ENCODE data around the gene CNTROB. TPM values are rescaled to one million over a fixed set of nuclear protein-coding genes. Genes with fewer than 3 reads are reported as not detected.
A peak's percentile ranks its signal among the peaks of the same experiment; 100 is the strongest.

The CNTROB gene
- total RNA-seq, 2 experiments from 2014 or later: 49.3 to 56.3 TPM

GRCh38 chr17:7911116-7911515 is 20.9 kb upstream of the CNTROB start:
- H3K27me3 Mint-ChIP-seq (ENCODE audit: low read depth): no peaks in the 10 kb centered on the region
- no peak for DNase-seq
- no peak overlapping the region for H3K4me3 Mint-ChIP-seq
- intact Hi-C loops (cut with micrococcal nuclease): no loop called here
- no peaks in the 10 kb centered on the region for H3K9me3 Mint-ChIP-seq
- CTCF ChIA-PET: no interaction called here
- H3K36me3 Mint-ChIP-seq (ENCODE audit: low read depth): peaks cover 31% of the 10 kb centered on the region
- H3K4me1 Mint-ChIP-seq (ENCODE audit: low read depth): peaks cover 23% of the 10 kb centered on the region
- peak overlapping the region; percentile 38 for H3K27ac Mint-ChIP-seq

DNA sequence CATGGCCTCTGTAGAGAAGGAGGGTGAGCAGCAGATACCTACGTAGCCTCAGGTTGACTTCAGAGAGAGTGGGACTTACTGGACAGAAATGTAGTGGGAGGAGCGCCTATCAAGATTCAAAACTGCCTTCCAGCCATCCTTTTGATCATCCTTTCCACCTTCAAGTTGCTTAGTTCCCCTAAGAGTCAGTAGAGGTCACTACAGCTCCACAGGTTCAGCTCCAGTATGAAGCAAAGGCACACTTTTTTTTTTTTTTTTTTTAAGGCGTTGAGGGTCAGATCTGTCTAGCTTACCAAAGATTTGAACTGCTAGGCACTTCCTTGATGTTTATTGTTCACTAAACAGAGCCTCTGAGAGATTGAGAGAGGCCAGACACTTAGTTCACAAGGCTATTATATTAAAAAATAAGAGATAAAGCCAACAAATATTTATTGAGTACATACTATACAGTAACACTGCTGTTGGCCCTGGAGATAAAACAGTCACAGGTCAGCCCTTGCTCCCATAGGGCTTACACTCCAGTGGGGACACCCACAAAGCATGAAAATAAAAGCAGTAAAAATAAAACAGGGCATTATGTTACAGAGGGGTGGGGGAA is 19.0 kb upstream of the CNTROB start:
- intact Hi-C loops (cut with micrococcal nuclease): loop anchor here (1.0 kb wide), 6 partner anchors 38 to 170 kb away; no protein-coding TSS in a partner anchor
- peak overlapping the region; percentile 65 for H3K27ac Mint-ChIP-seq

DNA sequence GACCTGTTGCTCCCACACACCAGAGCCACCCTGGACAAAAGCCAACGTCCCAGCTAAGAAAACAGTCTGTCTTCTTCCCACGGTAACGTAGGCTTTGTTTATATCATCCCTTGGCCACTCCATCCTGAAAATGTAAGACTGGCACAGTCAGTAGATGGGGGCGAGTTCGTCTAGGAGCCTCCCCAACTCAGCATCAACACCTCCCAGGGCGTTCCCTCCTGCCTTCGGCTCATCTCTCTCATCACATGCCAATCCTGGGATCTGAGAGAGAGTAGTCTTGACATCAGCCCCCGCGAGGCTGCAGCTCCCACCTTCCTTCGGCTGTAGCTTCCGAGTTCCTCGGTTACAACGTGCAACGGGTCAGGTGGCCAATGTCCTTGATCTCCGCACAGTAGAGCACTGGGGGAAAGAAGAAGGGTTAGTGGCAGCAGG is 16.8 kb upstream of the CNTROB start:
- CTCF ChIA-PET: interaction anchor here (0.6 to 4.8 kb wide), 5 partner anchors 13 to 75 kb away, joined by 3 to 44 read pairs (median 3); no protein-coding TSS in a partner anchor
- no peak for DNase-seq
- intact Hi-C loops (cut with micrococcal nuclease): loop anchor here (1.0 kb wide), 3 partner anchors 17 to 58 kb away; partner anchors contain the start of genes CNTROB and NAA38
- no peaks in the 10 kb centered on the region for H3K9me3 Mint-ChIP-seq
- no peaks in the 10 kb centered on the region for H3K27me3 Mint-ChIP-seq (ENCODE audit: low read depth)
- H3K4me1 Mint-ChIP-seq (ENCODE audit: low read depth): peaks cover 29% of the 10 kb centered on the region
- H3K4me3 Mint-ChIP-seq: peak overlapping the region; percentile 93
- H3K27ac Mint-ChIP-seq: peak overlapping the region; percentile 92
- peaks cover 12% of the 10 kb centered on the region for H3K36me3 Mint-ChIP-seq (ENCODE audit: low read depth)

More for the DNA sequence above, 19.0 kb upstream of the CNTROB start:
- peaks cover 29% of the 10 kb centered on the region for H3K4me1 Mint-ChIP-seq (ENCODE audit: low read depth)
- H3K4me3 Mint-ChIP-seq: no peak overlapping the region
- no peaks in the 10 kb centered on the region for H3K27me3 Mint-ChIP-seq (ENCODE audit: low read depth)
- peaks cover 22% of the 10 kb centered on the region for H3K36me3 Mint-ChIP-seq (ENCODE audit: low read depth)
- peak; percentile 63 for DNase-seq
- H3K9me3 Mint-ChIP-seq: no peaks in the 10 kb centered on the region
- CTCF ChIA-PET: interaction anchor here (0.6 to 2.6 kb wide), 16 partner anchors 9 to 169 kb away, joined by 3 to 58 read pairs (median 4); partner anchors contain the start of gene NAA38

GRCh38 chr17:7915611-7916384 is 16.2 kb upstream of the CNTROB start, which contains the start of gene RNF227:
Gene RNF227 (minus strand): TSS chr17:7916289. CDS start chr17:7916195, 94 bp downstream.
- H3K4me1 Mint-ChIP-seq (ENCODE audit: low read depth): peaks cover 29% of the 10 kb centered on the region

DNA sequence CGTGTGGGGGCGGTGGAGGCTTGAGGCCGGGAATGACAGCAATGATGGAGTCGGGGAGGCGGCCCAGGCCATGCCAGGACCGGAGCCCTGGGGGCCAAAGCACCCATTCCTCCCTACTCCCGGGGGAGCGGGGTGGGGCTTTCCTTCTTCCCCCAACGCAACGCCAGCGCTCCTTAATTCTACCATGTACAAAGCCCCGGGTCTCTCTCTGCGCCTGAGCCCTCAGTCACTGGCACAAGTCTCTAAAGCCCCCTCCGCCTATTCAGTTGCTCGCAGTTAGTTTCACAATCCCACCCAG is 15.7 kb upstream of the CNTROB start:
- Mint-ChIP-seq H3K4me3 (peak overlapping the region; percentile 93), H3K36me3 (ENCODE audit: low read depth) (peaks cover 3% of the 10 kb centered on the region), H3K4me1 (ENCODE audit: low read depth) (peaks cover 29% of the 10 kb centered on the region), H3K27ac (peak overlapping the region; percentile 57), H3K27me3 (ENCODE audit: low read depth) (no peaks in the 10 kb centered on the region), H3K9me3 (no peaks in the 10 kb centered on the region)
- no peak for DNase-seq
- intact Hi-C loops (cut with micrococcal nuclease): no loop called here
- CTCF ChIA-PET: interaction anchor here (1.0 to 4.8 kb wide), 3 partner anchors 19 to 73 kb away, joined by 3 to 44 read pairs (median 3); no protein-coding TSS in a partner anchor

More at GRCh38 chr17:7915611-7916384, 16.2 kb upstream of the CNTROB start, which contains the start of gene RNF227:
- CTCF ChIA-PET: interaction anchor here (0.6 to 4.8 kb wide), 6 partner anchors 13 to 74 kb away, joined by 3 to 44 read pairs (median 3); no protein-coding TSS in a partner anchor
- H3K9me3 Mint-ChIP-seq: no peaks in the 10 kb centered on the region
- intact Hi-C loops (cut with micrococcal nuclease): loop anchor here (1.0 kb wide), 3 partner anchors 17 to 58 kb away; partner anchors contain the start of genes CNTROB and NAA38
- peak within 1 kb of the TSS; percentile 92 for H3K27ac Mint-ChIP-seq
- DNase-seq: peak; percentile 91
- peak within 1 kb of the TSS; percentile 93 for H3K4me3 Mint-ChIP-seq
- H3K27me3 Mint-ChIP-seq (ENCODE audit: low read depth): no peaks in the 10 kb centered on the region
- peaks cover 8% of the 10 kb centered on the region for H3K36me3 Mint-ChIP-seq (ENCODE audit: low read depth)

DNA sequence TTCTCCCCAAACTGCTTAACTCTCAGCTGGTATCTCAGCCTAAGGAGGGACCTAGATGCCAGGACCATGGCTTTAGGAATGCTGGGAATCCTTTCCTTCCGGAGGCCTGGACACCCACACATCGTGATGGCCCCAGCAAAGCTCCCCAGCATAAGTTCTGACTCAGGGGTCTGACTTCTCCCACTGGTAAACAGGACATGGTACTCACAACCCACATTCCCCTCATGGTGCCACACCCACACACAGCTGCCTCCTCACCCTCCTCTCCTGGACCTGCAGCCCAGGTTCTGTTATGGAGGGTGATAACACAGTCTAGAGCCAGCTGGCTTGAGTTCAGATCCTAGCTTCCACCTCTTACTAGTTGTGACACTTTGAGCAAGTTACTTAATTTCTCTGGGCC is 15.2 kb upstream of the CNTROB start:
- Mint-ChIP-seq H3K27ac (peak overlapping the region; percentile 57), H3K36me3 (ENCODE audit: low read depth) (peaks cover 3% of the 10 kb centered on the region), H3K4me1 (ENCODE audit: low read depth) (peaks cover 28% of the 10 kb centered on the region), H3K9me3 (no peaks in the 10 kb centered on the region), H3K27me3 (ENCODE audit: low read depth) (no peaks in the 10 kb centered on the region), H3K4me3 (peak overlapping the region; percentile 93)
- intact Hi-C loops (cut with micrococcal nuclease): no loop called here
- no peak for DNase-seq
- CTCF ChIA-PET: interaction anchor here (0.5 to 4.8 kb wide), 3 partner anchors 67 to 80 kb away, joined by 3 to 44 read pairs (median 5); no protein-coding TSS in a partner anchor

DNA sequence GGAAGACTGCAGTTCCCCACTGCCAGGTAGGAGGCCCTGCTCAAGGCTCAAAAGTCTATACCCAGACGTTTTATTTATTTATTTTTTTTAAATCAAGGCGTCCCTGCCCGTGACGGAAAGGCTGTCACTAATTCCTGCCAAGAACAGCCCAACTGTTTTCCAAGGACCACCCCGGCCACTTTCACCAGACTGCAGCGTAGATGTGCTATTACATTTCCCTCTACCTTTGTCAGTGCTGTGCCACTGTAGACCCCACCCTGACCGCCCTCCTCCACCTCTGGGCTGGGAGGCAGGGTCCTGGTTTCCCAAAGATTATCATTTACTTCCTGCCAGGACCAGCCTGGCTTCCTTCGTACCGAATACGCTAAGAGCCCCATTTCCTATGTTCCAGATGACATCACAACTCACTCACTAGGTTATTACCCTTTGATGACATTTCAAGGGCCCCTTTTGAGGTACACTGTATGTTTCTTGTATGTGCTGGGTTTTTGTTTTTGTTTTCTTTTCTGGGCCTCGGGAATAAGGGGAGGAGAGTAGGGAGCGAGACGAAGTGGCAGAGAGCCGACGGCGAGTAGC is 9.6 kb upstream of the CNTROB start:
- H3K4me3 Mint-ChIP-seq: peak overlapping the region; percentile 73
- peak overlapping the region; percentile 80 for H3K27ac Mint-ChIP-seq
- no peaks in the 10 kb centered on the region for H3K27me3 Mint-ChIP-seq (ENCODE audit: low read depth)
- CTCF ChIA-PET: interaction anchor here (1.1 to 4.6 kb wide), 4 partner anchors 9 to 71 kb away, joined by 3 to 19 read pairs (median 4); partner anchors contain the start of genes CNTROB and TRAPPC1
- intact Hi-C loops (cut with micrococcal nuclease): loop anchor here (1.0 kb wide), 1 partner anchor 10 kb away; the partner anchor contains the start of gene CNTROB
- no peaks in the 10 kb centered on the region for H3K9me3 Mint-ChIP-seq
- DNase-seq: no peak
- peaks cover 14% of the 10 kb centered on the region for H3K4me1 Mint-ChIP-seq (ENCODE audit: low read depth)
- H3K36me3 Mint-ChIP-seq (ENCODE audit: low read depth): no peaks in the 10 kb centered on the region

GRCh38 chr17:7922845-7923628 is 9.0 kb upstream of the CNTROB start:
- Mint-ChIP-seq H3K4me1 (ENCODE audit: low read depth) (peaks cover 14% of the 10 kb centered on the region), H3K36me3 (ENCODE audit: low read depth) (peaks cover 2% of the 10 kb centered on the region), H3K9me3 (no peaks in the 10 kb centered on the region), H3K4me3 (peak overlapping the region; percentile 73), H3K27me3 (ENCODE audit: low read depth) (no peaks in the 10 kb centered on the region), H3K27ac (peak overlapping the region; percentile 80)
- peak; percentile 90 for DNase-seq
- CTCF ChIA-PET: interaction anchor here (1.1 to 4.6 kb wide), 4 partner anchors 9 to 70 kb away, joined by 3 to 19 read pairs (median 4); partner anchors contain the start of genes CNTROB and TRAPPC1
- intact Hi-C loops (cut with micrococcal nuclease): loop anchor here (1.0 kb wide), 1 partner anchor 9 kb away; the partner anchor contains the start of gene CNTROB

DNA sequence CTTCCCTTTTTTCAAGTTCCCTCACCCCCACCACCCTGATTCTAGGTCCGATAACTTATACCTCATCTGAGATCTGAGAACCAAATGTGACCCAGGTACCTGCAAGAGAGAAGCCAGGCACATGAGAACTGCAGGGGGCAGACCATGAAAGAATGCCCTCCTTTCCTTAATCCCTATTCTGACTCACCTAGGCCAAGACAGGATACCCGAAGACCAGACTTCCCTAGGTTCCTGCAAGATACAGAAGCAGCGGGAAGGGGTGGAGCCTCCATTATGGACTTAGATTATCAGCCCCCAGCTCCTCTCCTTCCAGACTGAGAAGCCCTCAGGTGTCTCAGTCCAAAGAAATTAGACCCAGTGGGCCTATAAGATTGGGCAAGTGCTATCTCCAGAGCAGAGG is 4.4 kb upstream of the CNTROB start:
- intact Hi-C loops (cut with micrococcal nuclease): no loop called here
- no peak overlapping the region for H3K4me3 Mint-ChIP-seq
- peaks cover 6% of the 10 kb centered on the region for H3K36me3 Mint-ChIP-seq (ENCODE audit: low read depth)
- no peaks in the 10 kb centered on the region for H3K9me3 Mint-ChIP-seq
- H3K4me1 Mint-ChIP-seq (ENCODE audit: low read depth): peaks cover 24% of the 10 kb centered on the region
- no peaks in the 10 kb centered on the region for H3K27me3 Mint-ChIP-seq (ENCODE audit: low read depth)
- DNase-seq: no peak
- CTCF ChIA-PET: interaction anchor here (0.9 kb wide), 1 partner anchor 167 kb away, joined by 3 read pairs; no protein-coding TSS in a partner anchor
- H3K27ac Mint-ChIP-seq: no peak overlapping the region

GRCh38 chr17:7929158-7930023 is 2.6 kb upstream of the CNTROB start, which contains the start of gene KCNAB3:
Gene KCNAB3 (minus strand): TSS chr17:7929856. CDS start chr17:7929435, 421 bp downstream.
- peak; percentile 42 for DNase-seq
- intact Hi-C loops (cut with micrococcal nuclease): loop anchor here (5.0 kb wide), 3 partner anchors 318 to 453 kb away; partner anchors contain the start of genes CTC1, PFAS, RPL26 and ZBTB4
- Mint-ChIP-seq H3K36me3 (ENCODE audit: low read depth) (peaks cover 8% of the 10 kb centered on the region), H3K27me3 (ENCODE audit: low read depth) (no peaks in the 10 kb centered on the region), H3K9me3 (no peaks in the 10 kb centered on the region), H3K4me1 (ENCODE audit: low read depth) (peaks cover 28% of the 10 kb centered on the region), H3K27ac (peak within 1 kb of the TSS; percentile 87), H3K4me3 (peak within 1 kb of the TSS; percentile 91)
- CTCF ChIA-PET: interaction anchor here (1.1 kb wide), 1 partner anchor 68 kb away, joined by 3 read pairs; no protein-coding TSS in a partner anchor
